T-helper 2 cell (primary cell): ENCODE results near the gene PBLD.

Experiments
- DNase-seq, 5 experiments: peaks; one replicate each; pipeline versions ENCODE4 v3.0.0 to v3.0.0-alpha.2; 2012 to 2022
- total RNA-seq, 2 donors: gene quantifications; one replicate each; lab custom pipeline; 2026; lab: John Stamatoyannopoulos, UW

The PBLD gene
- 1.6 to 3.0 reads per million in 2 donors for total RNA-seq

- peak; percentile 24 to 78 (median 46) for DNase-seq
Measured at GRCh38 chr10:68332259-68333057, at the start of gene PBLD. TSS of gene PBLD (minus strand) at chr10:68332928. CDS start at chr10:68306844, 26,084 bp downstream.

DNA sequence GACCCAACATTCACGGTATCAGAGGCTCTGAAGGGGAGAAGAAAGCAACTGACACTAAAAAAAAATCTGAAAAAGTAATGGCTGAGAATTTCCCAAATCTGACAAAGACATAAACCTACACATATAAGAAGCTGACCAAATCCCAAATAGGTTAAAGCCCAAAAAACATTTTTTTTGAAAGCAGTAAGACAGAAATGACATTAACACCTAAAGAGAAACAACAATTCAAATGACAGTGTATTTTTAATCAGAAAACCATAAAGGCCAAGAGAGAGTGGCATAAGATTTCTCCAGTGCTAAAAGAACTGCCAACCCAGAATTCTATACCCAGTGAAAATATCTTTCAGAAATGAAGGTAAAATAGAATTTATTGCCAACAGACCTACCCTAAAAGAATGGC, 38.9 kb upstream of the PBLD start:
- DNase-seq, result no peak

DNA sequence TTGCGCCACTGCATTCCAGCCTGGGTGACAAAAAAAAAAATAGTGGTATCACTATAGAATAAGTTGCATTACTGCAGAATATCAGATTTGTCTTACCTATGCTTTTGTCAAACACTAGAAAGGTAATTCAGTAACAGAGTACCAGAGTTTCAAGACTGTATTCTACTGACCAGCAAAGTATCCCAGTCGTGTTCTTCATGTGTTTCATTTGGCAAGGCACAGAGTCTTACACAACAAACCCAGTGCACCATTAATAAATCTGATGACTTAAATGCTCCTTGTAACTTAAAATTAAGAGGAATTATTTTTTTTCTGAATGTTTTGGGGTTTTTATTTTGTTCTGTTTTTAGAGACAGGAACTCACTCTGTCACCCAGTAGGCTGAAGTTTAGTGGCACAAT, 34.4 kb upstream of the PBLD start:
- DNase-seq, result no peak

DNA sequence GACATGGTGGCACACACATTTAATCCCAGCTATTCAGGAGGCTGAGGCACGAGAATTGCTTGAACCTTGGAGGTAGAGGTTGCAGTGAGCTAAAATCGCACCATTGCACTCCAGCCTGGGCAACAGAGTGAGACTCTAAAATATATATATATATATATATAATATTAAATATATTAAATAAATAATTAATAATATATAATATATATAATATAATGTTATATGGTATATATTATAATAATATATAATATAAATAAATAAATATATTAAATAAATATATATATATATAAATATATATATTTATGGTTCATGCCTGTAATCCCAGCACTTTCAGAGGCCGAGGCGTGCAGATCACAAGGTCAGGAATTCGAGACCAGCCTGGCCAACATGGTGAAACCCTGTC, 33.9 kb upstream of the PBLD start:
- no peak for DNase-seq

DNA sequence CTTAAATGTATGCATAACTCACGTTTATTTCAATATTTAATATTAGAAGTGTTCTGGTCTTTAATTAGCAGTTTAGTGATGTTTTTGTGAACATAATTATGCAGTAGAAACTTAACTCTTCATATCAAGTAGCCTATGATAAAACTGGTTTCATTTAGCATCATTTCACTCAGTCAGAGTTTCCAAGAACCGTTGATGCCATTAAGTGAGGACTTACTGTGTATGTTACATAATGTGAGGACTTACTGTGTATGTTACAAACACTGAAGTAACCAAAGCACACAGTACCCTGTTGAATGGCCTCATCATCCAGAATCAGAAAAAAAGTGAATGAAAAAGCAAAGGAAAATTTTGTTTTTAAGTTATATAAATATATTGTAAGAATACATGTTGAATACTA, 32.9 kb upstream of the PBLD start:
- DNase-seq, result peak in 1 of 5 experiments; percentile 32

DNA sequence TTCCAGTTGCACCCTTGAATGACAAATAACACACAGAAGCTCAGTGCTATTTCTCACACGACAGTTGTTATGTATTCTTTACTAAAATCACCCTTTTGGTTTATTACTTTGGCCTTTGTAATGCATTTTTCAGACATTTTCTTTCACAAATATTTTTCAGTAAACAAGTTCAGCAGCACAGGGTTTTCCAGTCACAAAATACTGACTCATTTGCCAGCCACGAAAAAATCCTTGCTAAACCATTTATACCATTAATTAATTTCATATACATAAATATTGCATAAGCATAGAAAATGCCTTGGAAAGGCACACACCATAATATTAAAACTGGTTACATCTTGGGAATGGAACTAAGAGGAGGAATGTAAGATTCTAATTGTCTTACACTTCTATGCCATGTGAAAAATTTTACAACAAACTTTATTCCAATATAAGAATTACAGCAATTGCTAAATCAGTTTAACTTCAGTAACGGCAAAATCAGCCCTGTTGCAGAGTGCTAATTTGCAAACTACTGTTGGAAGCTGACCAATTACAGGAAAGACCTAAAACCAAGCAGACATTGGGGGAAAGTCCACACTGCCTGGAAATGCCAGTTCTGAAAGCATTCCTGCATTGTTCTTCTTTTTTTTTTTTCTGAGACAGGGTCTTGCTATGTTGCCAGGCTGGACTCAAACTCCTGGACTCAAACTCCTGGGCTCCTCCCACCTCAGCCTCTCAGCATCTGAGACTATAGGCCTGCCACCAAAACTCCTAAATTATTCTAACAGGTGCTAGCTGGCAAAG, 31.6 kb upstream of the PBLD start:
- no peak for DNase-seq

DNA sequence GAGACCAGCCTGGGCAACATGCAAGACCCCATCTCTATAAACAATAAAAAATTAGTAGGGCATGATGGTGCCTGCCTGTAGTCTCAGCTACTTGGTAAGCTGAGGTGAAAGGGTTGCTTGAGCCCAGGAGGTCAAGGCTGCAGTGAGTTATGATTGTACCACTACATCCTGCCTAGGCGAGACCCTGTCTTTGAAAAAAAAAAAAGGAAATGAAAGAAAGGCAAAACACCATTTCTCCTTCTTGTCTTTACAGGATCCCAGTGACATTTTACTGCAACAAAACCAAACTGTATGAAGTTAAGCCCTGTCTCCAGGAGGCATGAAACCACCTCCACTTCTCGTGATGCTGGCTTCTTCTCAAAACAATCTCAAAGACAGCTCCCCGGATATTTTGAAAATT, 29.9 kb upstream of the PBLD start:
- no peak for DNase-seq

- no peak for DNase-seq
Measured at GRCh38 chr10:68359189-68359588, 26.5 kb upstream of the PBLD start.

- DNase-seq, result no peak
Measured at GRCh38 chr10:68353537-68353936, 20.8 kb upstream of the PBLD start.

DNA sequence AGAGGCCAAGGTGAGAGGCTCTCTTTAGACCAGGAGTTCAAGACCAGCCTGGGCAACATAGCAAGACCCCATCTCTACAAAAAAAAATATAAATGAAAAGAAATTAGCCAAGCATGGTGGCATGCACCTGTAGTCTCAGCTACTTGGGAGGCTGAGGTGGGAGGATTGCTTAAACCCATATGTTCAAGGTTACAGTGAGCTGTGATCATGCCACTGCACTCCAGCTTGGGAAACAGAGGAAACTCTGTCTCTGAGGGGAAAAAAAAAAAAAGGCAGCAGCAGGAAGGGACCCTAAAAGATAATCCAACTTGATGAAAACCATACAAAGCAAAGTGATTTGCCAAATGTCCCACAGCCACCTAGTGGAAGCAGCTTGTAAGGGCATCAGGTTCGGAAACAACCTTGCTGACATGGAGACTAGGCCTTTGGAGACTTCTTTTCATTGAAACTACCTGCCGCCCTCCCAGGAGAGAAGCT, 15.6 kb upstream of the PBLD start:
- DNase-seq, result peak in 4 of 5 experiments; percentile 12 to 69 (median 18)

DNA sequence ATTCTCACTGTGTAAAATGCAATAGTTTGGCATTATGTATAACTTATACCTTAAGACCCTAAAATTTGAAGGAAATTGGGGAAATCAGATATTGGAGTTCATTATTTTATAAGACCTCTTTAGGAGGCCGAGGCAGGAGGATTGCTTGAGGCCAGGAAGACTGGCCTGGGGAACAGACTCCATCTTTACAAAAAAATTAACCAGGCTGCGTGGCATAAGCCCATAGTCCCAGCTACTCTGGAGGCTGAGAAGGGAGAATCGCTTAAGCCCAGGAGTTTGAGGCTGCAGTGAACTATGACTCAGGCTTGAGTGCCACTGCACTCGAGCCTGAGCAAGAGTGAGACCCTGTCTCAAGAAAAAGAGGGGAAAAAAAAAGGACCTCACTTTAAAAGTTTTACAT, 14.0 kb upstream of the PBLD start:
- DNase-seq, result no peak

DNA sequence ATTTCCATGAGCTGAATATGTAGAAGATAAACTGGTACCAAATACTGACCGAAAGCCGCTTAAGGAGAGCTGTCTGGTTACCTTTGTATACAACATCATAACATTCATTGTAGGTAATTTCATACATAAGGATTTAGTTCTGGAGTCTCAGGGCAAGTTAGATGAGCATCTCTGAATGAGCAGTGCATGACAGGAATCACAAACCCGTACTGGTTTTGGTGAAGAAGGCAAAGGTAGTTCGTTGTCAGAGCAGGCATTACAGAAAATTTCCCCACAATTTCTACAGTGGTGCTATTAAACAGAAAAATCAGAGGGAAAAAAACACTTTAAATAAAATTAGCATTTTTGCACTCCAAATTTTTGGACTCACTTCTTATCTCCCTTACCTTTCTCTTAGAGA, 12.9 kb upstream of the PBLD start:
- DNase-seq, result no peak

- DNase-seq, result no peak
Measured at GRCh38 chr10:68342909-68343516, 10.3 kb upstream of the PBLD start.

GRCh38 chr10:68340358-68341080, 7.8 kb upstream of the PBLD start:
- DNase-seq, result no peak

GRCh38 chr10:68336754-68337351, 4.1 kb upstream of the PBLD start:
- no peak for DNase-seq

- DNase-seq, result peak in 1 of 5 experiments; percentile 30
Measured at GRCh38 chr10:68334672-68335467, 2.1 kb upstream of the PBLD start.

DNA sequence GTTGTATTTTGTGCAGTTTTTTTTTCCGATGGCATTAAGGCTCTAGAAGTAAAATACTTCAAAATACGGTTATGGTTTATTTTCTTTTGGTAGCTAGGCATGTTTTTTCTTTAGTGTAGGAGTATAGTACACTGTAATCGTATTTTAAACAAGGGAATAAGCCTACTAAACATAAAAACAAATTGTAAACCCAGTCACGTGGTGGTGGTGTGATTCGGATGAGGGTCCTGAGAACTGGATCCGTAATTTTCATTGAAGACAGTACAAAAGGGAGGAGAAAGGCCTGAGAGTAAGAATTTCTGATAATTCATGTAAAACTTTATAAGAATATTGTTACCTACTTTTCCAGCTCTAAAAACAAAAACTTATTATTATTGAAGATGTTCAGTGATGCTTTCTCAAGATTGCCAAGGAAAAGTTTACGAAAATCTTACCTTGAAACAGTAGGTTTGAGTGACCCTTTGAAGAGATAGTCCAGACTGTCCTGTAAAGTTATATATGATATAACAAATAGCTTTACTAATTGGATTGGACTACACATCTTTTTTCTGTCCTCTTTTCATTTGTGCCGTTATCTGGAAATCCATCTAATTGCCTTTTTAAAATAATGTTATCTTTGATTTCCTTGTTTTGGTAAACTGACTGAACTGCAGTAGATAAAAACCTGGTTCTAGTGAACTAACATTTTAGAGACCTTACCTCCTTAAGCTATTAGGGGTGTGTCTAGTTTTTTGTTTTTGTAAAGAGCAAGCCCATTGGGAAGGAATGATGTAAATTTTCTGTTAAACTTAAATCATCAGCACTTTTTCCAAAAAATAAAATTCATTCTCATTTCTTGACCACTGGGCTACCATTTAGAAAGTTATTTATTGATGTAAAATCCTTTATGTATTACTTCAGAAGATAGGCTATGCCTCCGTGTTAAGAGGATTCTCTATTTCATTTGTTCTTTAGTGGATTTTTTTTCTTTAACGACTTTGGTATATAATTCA, 1.0 kb upstream of the PBLD start:
- DNase-seq, result no peak

GRCh38 chr10:68333058-68333395, 299 bp upstream of the PBLD start:
- no peak for DNase-seq

DNA sequence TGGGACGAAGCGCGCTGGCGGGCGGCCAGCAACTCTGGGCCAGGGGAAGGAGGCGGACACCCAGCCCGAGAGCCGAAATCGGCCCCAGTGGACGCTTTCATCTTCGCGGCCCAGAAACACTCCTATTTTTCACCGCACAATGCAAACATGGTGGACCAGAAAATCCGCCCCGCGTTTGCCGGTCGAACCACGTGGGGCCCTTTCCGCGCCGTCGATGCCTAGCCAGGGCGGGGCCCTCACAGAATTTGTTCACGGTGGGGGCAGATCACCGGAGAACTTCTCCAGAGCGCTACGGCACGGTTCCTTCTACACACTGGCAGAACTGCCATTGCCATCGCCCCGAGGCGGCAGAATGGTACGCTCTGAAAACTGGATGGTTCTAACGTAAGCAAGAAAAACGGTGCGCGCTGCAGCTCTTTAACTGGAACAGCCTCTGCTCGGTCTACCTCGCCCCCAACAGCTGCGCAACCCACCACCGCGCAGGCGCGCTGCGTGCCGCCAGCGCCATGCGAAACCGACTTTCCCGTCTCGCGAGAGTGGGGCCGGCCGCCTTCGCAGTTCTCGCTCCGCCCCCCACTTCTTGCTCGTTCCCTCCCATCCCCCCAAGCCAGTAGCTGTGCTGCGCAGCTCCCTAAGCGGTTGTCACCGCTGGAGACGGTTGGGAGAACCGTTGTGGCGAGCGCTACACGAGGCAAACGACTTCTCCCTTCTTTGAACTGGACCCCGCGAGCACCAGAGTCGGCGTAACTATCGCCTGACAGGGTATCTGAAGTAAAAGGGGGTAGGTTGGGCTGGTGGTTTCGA, 1.1 kb downstream of the PBLD start, which contains the start of gene HNRNPH3:
HNRNPH3 (plus strand) TSS at position 610 of the 804 bp plus-strand sequence. CDS start 5,158 bp downstream, outside the sequence.
- peak; percentile 96 to 99 (median 97) for DNase-seq
